Endothelial cell of umbilical vein (primary cell): ENCODE results near the gene RAB35. TPM values are rescaled to one million over a fixed set of nuclear protein-coding genes. Genes with fewer than 3 reads are reported as not detected.

Source experiments
- BruUV-seq: library from RNA; stranded (reverse); fragments of 400-500 nt; replicated peaks from 2 replicates; lab custom pipeline; 2021; lab: Mats Ljungman, UMichigan
- CTCF ChIA-PET: fragments of 300-600, 350-600 bp; sonication (Branson Sonifier 250); formaldehyde crosslinking; loops from one replicate; lab custom pipeline; 2021; ENCODE audit warnings: antibody characterized with exemption, inconsistent platforms; lab: Charles Lee
- POLR2A ChIA-PET: fragments of 300-600, 350-600 bp; sonication (Branson Sonifier 250); formaldehyde crosslinking; loops from one replicate; lab custom pipeline; 2021; ENCODE audit warnings: antibody characterized with exemption, inconsistent platforms; lab: Charles Lee
- DNase-seq: peaks from one replicate; pipeline ENCODE4 v3.0.0-alpha.2; 2011; ENCODE audit warnings: low read depth, low spot score
- FAIRE-seq: peaks from 2 replicates; lab custom pipeline; 2011; peaks lifted over from hg19 to GRCh38; lab: Jason Lieb, UNC
- H2AFZ ChIP-seq: 2 replicates; pipeline ENCODE4 v1.6.0; 2012; ENCODE audit warnings: low read depth, low read length, control low read depth, inconsistent platforms
- H3K27ac ChIP-seq: 2 replicates; pipeline ENCODE4 v1.5.1; 2011; ENCODE audit warnings: low read depth, mild to moderate bottlenecking, control low read depth, low read length, moderate library complexity; ENCODE audit not compliant: insufficient read depth
- H3K27me3 ChIP-seq, 2 experiments: 2 replicates each; pipeline versions ENCODE4 v1.6.0 to v1.6.1; 2011; ENCODE audit warnings: low read length in 2 of 2, mixed read lengths in 1 of 2; ENCODE audit not compliant: control insufficient read depth in 2 of 2, insufficient read depth in 2 of 2
- H3K36me3 ChIP-seq, 2 experiments: 2 replicates in 1 of 2; 3 replicates in 1 of 2; pipeline ENCODE4 v1.5.1; 2011; ENCODE audit warnings: low read length in 2 of 2, mild to moderate bottlenecking in 1 of 2, moderate library complexity in 1 of 2; ENCODE audit not compliant: control insufficient read depth in 2 of 2, insufficient read depth in 2 of 2; ENCODE audit errors: extremely low read depth in 1 of 2
- H3K4me1 ChIP-seq: 3 replicates; pipeline ENCODE4 v1.5.1; 2011; ENCODE audit warnings: mild to moderate bottlenecking, low read length; ENCODE audit not compliant: control insufficient read depth, insufficient read depth; ENCODE audit errors: extremely low read depth
- H3K4me2 ChIP-seq: 2 replicates; pipeline ENCODE4 v1.6.1; 2011; ENCODE audit warnings: low read length, control low read depth, mixed read lengths; ENCODE audit not compliant: insufficient read depth
- H3K4me3 ChIP-seq, 3 experiments: fragments of 200-600 bp in 1 of 3; sonication (generic), shearing (Covaris generic) in 1 of 3; replicated peaks in 1 of 3; 2 replicates each; pipeline ENCODE4 v1.5.1; 2011 to 2016; ENCODE audit warnings: control low read depth in 3 of 3, low read length in 3 of 3, mild to moderate bottlenecking in 2 of 3, inconsistent platforms in 1 of 3, low read depth in 1 of 3, moderate library complexity in 1 of 3; ENCODE audit not compliant: insufficient read depth in 1 of 3
- H3K79me2 ChIP-seq: 2 replicates; pipeline ENCODE4 v1.6.0; 2012; ENCODE audit warnings: low read length, inconsistent platforms; ENCODE audit not compliant: control insufficient read depth, insufficient read depth
- H3K9ac ChIP-seq: replicated peaks from 2 replicates; pipeline ENCODE3; 2011; ENCODE audit warnings: low read length, control low read depth; ENCODE audit not compliant: insufficient read depth; ENCODE audit errors: extremely low read depth
- H3K9me1 ChIP-seq: replicated peaks from 3 replicates; pipeline ENCODE4 v1.6.0; 2011; ENCODE audit warnings: mild to moderate bottlenecking, low read length; ENCODE audit not compliant: control insufficient read depth, insufficient read depth; ENCODE audit errors: extremely low read depth
- H3K9me3 ChIP-seq: replicated peaks from 2 replicates; pipeline ENCODE4 v1.5.1; 2012; ENCODE audit warnings: low read length, inconsistent platforms; ENCODE audit not compliant: control insufficient read depth, insufficient read depth
- H4K20me1 ChIP-seq: replicated peaks from 2 replicates; pipeline ENCODE3; 2011; ENCODE audit warnings: mild to moderate bottlenecking, low read length; ENCODE audit not compliant: control insufficient read depth, insufficient read depth; ENCODE audit errors: extremely low read depth
- CTCF ChIP-seq, 2 donors: IDR thresholded peaks; 1 replicate in 1 of 2; 2 replicates in 1 of 2; pipeline ENCODE4 v1.5.1; 2011; ENCODE audit warnings: low read length in 2 of 2, mild to moderate bottlenecking in 2 of 2, moderate library complexity in 2 of 2, control low read depth in 1 of 2, inconsistent platforms in 1 of 2, low read depth in 1 of 2; ENCODE audit not compliant: insufficient read depth in 1 of 2; ENCODE audit errors: extremely low read depth in 1 of 2
- EZH2 ChIP-seq: IDR thresholded peaks from 2 replicates; pipeline ENCODE4 v1.6.1; 2012; ENCODE audit warnings: borderline replicate concordance, low read depth, mild to moderate bottlenecking, moderate library complexity, low read length, inconsistent platforms; ENCODE audit not compliant: severe bottlenecking
- FOS ChIP-seq: IDR thresholded peaks from 2 replicates; pipeline ENCODE4 v1.6.1; 2011; ENCODE audit warnings: mild to moderate bottlenecking, low read length, moderate library complexity, borderline replicate concordance; ENCODE audit not compliant: insufficient read depth
- GATA2 ChIP-seq: IDR thresholded peaks from 2 replicates; pipeline ENCODE4 v1.7.0; 2011; ENCODE audit warnings: low read depth, mild to moderate bottlenecking, moderate library complexity, mixed read lengths, low read length; ENCODE audit not compliant: insufficient read length, insufficient read depth
- JUN ChIP-seq: IDR thresholded peaks from 2 replicates; pipeline ENCODE4 v1.6.1; 2011; ENCODE audit warnings: borderline replicate concordance, low read depth; ENCODE audit not compliant: insufficient read length, insufficient read depth
- MAX ChIP-seq: IDR thresholded peaks from 2 replicates; pipeline ENCODE4 v1.6.1; 2011; ENCODE audit not compliant: insufficient read depth, insufficient read length
- MYC ChIP-seq: IDR thresholded peaks from one replicate; pipeline ENCODE4 v1.6.1; 2011; ENCODE audit warnings: mild to moderate bottlenecking, low read depth, low read length
- POLR2A ChIP-seq: IDR thresholded peaks from 2 replicates; pipeline ENCODE4 v1.6.1; 2012; ENCODE audit warnings: low read depth, mild to moderate bottlenecking, control low read depth, low read length
- POLR2AphosphoS5 ChIP-seq: IDR thresholded peaks from 2 replicates; pipeline ENCODE4 v1.6.1; 2012; ENCODE audit warnings: low read depth, mild to moderate bottlenecking, control low read depth, low read length, moderate library complexity; ENCODE audit not compliant: insufficient read depth
- dilution Hi-C: fragments of 300-500 bp; cut with MboI; formaldehyde crosslinking; loops from one replicate; pipeline ENCODE4 v1.15.0; 2019; ENCODE audit warnings: low sequenced_read_pairs; ENCODE audit not compliant: extremely low pct_ligation_motif_present
- intact Hi-C: fragments of 100-400 bp; cut with micrococcal nuclease; formaldehyde crosslinking; loops from one replicate; pipeline ENCODE4 v1.10.0; 2022
- polyA plus RNA-seq, 4 experiments: library from polyadenylated mRNA; depleted of rRNA in 3 of 4; stranded (reverse) in 3 of 4; unstranded in 1 of 4; fragments of >200 nt; gene quantifications; 2 replicates each; pipeline versions ENCODE4 v1.2.1 to v1.2.3, GENCODE V29; 2011 to 2012; ENCODE audit warnings: missing spikeins in 1 of 4
- total RNA-seq: library from RNA; stranded (reverse); gene quantifications from 2 replicates; pipeline ENCODE4 v1.2.3, GENCODE V29; 2021

Gene RAB35
- total and polyA plus RNA-seq, 2 donors (not counting 3 experiments of a cell fraction or from before 2014, with no cell fraction given), result 70.5 to 80.3 TPM

GRCh38 chr12:120067901-120068300 is 48.7 kb downstream of the RAB35 start:
- dilution Hi-C loops (no loop called here), intact Hi-C loops (no loop called here)
- H3K4me1 ChIP-seq, result no peaks in the 10 kb centered on the region
- no peaks in the 10 kb centered on the region for H4K20me1 ChIP-seq
- peaks cover 20 to 31% of the 10 kb centered on the region in 2 experiments for H3K27me3 ChIP-seq
- no peaks in the 10 kb centered on the region for H3K9me3 ChIP-seq
- H3K79me2 ChIP-seq, result no peaks in the 10 kb centered on the region
- TF ChIP-seq JUN (no peak), GATA2 (no peak), FOS (no peak), EZH2 (no peak), CTCF (IDR thresholded peaks at IDR 0.05; ENCODE audit: extremely low read depth in 1 of 2, insufficient read depth in 1 of 2, low read depth in 1 of 2, low read length in 2 of 2) (no peak), POLR2AphosphoS5 (no peak), MAX (no peak), MYC (no peak), POLR2A (no peak)
- FAIRE-seq, result no peak
- no peak for DNase-seq
- no peak overlapping the region for H2AFZ ChIP-seq
- no peak overlapping the region for H3K27ac ChIP-seq
- H3K36me3 ChIP-seq, result no peaks in the 10 kb centered on the region
- no peak overlapping the region for H3K4me2 ChIP-seq
- BruUV-seq, result no TSS peak
- POLR2A ChIA-PET, result no interaction called here
- H3K4me3 ChIP-seq, result no peak overlapping the region
- H3K9ac ChIP-seq, result no peak overlapping the region
- CTCF ChIA-PET, result no interaction called here
- no peaks in the 10 kb centered on the region for H3K9me1 ChIP-seq
